NCI-H1092 treated with DMSO at 0.1 percent for 48 hours (cell line): ENCODE results near the gene SFXN5.
"Not testable (repeated sequence)": the region's sequence is repeated elsewhere in the genome, so short reads cannot be mapped to it uniquely, and the experiment has no call there.

Source experiments
- DNase-seq: peaks from one replicate; lab custom pipeline; 2025; lab: John Stamatoyannopoulos, UW

The SFXN5 gene

DNA sequence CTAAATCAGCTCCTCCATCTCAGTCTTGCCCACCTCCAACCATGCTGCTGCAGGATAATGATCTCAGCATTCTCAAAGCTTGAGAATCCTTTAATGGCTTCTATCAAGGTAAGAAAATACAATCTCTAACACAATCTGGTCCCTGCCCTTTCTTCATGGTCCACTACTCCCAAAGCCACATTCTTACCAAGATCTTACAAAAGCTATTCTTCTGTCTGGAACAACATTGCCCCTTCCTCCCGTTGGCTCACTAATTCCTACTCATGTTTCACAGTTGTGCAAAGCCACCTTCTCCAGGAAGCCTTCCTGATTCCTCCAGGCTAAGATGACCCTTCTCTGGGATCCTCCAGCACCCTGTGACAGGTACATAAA, 5.9 kb upstream of the SFXN5 start:
- no peak for DNase-seq

DNA sequence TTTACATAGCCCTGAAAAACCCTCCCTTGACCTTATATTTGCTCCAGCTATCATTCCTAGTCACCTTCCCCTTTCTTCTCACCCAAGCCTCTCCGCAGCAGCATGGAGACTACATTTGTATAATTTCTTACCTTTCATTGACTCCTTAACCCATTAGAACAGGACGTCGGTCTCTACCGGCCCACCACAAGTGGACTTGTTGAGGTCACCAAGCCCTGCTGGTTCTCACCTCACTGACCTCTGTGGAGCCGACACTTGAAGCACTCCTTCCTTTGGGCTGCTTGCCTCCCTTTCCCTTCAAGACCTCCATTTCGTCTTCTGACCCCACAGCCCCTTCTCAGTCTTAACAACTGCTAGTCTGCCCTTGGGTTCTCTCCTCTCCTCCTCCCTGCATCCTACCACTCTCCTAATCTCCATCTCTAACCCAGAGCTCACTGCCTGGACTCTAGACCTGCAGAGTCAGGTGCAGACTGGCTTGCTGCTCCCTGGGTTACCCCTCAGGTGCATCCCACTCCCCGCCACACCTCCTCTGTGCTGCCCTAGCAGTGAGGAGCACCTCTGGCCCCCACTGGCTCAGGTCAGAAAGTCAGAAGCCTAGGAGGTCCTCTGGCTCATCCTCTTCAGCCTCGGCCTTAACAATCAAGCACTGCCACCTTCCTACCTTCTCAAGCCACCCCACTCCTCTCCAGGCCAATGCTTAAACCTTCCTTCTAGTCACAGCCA, 5.3 kb upstream of the SFXN5 start:
- DNase-seq: no peak

DNA sequence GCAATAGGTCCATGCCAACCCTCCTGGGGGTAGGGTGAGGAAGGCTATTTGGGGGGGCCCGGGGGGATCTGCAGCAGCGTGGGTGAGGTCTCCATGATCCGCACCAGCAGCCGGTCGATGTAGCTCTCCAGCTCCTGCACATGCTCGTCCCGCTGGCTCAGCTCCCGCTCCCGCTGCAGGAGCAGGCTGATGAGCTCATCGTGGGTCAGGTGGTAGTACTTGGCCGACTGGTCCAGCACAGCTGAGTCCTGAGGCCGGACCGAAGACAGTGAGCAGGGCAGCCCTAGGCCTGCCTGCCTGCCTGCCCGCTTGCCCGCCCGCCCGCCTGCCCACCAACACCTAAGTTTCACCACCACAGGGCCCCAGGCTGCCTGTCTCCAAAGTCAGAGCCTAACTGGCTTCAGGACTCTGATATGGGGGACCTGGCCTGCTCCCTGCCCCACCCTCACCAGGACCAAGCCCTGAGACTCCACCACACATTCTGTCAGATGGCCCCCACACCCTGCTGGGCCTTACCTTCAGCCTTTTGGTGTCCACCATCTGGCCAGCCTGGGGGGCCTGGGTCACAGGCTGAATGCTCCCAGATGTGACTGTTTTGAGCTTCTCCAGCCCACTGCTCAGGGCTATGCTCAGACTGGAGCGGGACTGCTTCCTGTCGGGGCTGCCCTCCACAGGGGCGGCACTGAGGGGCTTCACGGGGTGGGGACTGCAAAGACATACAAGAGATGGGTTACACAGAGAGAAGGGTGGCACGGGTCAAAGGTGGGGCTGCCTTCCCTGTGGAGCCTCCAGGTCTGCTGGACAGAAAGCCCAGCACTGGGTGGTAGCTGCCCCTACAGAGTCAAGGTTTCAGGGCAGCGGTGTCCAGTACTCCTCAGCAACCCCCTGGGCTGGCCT, 4.2 kb upstream of the SFXN5 start:
- no peak for DNase-seq

DNA sequence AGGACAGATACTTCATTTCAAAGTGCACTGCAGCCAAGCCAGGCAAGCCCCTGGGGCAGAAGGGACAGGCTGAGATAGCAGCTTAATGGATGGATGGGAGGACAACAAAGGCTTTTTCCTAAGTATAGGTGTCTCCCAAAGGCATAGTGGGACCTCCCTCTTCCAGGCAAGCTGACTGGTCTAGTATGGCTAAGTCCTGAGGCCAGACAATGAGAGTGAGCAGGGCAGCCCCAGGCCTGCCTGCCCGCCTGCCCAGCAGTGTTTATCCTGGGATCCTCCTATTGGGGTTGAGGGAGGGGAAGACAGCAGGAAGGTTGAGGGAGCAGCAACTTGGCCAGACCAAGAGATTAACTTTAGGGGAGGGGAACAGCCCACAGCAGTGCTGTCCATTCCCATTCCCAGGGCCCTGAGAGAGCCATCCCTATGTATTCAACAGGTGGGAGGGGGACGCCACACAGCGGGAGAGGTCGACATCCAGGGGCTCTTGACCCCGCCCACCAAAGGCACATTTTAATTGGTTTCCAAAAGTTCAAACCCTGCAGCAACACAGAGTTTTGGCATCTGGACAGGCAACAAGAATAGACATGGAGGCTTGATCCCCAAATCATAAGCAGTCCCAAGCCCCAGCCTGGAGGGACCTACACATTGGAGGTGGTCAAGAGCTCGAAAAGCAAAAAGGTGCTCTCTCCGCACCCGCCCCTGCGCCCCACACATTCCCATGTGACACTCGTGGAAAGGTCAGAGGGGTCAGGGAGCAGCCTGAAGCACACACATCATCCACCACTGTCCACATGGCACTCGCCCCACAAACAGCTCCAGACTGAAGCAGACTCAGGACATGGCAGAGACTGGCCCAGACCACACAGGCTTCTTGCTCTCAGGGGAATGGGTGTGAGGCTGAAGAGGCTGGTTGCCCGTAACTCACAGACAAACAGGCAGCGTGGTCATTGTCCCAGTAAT, 2.9 kb upstream of the SFXN5 start:
- no peak for DNase-seq

DNA sequence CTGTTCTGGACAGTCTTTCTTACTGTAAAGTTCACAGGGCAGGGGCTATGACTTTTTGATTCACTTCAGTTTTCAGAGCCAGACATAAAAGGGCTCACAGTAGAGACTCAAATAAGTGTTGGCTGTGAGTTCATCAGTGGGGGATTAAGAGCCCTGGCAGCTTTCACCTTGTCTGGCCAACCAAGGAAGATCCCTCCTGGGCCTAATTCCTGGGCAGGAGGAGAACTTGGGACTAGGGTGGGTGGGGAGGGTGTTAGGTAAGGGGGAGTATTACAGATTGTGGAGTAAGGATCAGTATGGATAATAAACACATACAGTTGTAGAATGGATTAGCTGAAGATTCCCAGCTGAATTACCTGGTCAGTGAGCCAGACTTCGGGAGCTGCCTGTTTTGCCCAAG, 904 bp upstream of the SFXN5 start:
- no peak for DNase-seq

DNA sequence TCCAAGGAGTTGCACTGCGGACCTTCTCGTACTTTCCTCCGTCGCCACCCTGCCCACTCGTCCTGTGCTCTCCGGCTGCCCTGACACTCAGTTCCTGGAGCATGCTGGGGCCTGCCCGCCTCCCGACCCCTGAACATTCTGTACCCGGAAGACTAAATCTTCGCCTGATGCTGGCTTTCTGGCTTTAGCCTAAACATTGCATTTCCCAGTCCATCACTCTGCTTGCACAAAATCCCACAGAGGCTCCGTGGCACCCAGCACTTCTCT, 550 bp upstream of the SFXN5 start:
- DNase-seq: no peak

DNA sequence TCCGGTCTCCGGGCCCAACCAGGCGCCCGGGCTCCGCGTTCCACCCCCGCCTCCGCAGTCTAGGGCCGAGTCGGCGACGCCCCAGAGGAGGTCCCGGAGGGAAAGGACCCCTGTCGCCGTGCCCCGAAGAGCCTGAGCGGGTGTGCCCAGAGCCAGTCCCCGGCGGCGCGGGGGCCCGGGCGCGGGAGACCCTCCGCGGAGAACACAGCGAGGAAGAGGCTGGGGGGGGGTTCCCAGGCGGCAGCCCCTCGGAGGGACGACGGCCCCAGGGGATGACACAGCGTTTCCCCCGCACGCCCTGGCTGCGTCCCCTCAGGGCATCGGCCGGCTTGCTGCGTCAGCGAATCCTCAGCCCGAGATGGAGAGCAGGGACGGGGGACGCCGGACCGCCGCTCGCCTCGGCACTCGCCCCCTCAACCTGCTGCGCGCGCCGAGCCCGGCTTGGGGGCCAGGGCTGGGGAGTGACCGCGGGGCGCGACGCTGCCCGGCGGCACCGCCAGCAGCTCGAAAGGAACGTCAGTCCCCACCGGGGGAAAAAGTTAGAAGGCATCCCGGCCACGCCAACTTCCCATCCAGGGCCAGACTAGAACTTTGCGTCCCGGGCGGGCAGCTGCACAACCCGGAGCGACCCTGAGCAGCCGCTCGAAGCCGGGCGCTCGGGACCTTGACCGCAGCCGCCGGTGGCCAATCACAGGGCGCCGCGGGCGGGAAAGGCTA, 711 bp downstream of the SFXN5 start:
- no peak for DNase-seq

DNA sequence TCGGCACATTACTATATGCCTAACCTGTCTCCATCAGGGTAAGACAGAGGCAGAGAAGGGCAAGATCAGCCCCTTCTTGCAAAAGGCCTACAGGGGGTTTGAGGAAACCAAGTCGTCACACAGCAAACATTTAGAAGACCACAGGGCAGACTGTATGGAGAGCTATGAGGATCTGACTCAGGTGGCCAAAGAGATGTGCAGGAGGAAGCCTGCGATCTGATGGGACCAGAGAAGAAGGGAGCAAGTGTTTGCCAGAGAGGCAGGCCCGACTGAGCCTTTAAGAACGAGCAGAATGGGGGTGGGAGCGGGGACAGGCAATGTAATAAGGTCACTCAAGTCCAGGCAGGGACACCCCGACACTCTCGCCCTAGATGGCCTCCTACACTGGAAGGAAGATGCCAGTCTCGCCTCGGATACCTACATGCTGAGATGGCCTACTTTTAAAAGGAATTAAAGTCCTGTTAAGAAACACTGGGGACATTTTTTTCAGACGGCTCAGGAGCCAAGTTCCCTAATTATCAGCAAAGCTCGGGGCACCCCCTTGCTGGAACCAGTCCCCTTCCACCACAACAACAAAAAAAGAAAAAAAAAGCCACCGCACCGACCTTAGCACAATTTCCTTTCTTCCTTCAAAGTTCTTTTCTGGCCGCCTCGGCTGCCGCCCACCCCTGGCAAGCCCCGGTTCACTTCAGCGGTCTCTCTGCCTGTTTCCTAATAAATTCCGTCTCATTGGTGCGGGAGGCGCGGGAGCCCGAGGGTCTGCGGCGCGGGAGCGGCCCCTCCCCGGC, 1.5 kb downstream of the SFXN5 start:
- no peak for DNase-seq

DNA sequence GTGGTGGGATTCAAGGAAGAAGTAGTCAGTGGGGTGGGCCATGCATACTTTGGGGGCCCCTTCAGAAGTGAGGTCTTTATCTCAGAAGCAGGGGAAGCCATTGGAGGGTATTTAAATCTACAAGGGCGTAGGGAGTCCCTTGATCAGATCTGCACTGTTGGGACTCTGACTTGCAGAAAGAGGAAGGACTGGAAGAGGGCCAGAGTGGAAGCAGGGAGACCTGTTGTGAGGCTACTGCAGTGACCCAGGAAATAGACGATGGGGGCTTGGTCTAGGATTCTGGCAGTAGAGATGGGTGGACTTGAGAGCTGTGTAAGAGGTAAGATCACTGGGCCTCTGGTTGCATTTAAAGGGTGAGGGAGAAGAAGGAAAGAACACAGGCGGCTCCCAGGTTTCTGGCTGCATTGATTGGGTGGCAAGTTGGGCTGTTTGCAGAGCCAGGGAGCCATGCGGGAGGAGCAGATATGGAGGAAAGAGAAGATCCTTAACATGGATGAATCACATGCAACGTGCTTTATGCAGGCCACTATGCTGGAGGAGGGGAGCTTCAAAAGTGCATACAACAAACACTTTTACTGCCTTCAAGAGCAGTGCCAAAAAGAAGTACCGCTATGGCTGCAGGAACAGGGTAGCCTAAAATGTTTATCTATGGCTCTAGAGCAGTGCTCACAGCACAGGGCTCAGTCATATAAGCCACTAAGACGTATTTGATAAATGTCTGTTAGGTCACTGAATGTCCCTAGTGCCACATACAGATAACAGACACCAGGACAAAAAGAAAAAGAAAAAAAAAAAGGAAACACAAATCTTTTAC, 2.3 kb downstream of the SFXN5 start:
- DNase-seq: no peak

DNA sequence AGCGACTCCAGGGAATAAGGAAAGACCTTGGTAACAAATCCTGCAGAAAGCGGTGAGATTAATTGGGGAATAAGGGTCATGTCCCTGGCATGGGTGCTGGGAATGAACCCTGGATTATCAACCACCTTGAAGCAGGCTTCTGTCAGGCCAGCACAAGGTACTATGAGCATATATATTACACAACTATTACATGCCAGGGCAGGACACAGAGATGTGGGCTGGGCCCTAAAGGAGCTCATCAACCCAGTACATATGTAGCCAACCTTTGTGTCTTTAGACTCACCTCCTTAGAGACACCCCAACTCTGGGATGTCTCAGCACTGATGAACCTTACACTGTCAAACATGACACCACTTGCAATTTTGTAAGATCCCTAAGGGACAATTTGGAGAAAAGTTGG, 3.4 kb downstream of the SFXN5 start:
- no peak for DNase-seq

DNA sequence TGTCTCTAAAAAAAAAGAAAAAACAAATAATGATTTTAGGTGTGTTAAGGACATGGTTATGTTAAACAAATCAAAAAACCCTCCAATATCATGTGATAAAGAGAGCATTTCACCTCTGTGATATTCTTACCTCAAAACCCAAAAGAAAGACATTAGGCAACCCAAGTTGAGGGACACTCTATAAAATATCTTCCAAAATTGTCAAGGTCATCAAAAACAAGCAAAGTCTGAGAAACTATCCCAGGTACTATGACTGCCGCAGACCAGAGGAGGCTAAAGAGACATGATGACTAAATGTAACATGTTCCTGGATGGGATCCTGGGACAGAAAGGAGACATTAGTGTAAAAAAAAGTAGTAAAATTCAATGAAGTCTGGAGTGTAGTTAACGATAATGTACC, 4.5 kb downstream of the SFXN5 start:
- DNase-seq: no peak

DNA sequence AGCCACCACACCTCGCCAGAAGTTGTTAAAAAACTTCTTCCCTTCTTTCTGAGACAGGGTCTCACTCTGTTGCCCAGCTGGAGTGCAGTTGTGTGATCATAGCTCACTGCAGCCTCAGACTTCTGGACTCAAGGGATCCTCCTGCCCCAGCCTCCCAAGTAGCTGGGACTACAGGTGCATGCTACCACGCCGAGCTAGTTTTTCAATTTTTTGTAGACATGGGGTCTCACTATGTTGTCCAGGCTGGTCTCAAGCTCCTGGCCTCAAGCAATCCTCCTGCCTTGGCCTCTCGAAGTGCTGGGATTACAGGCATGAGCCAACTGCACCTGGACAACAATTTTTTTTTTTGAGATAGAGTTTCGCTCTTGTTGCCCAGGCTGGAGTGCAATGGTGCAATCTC, 6.4 kb downstream of the SFXN5 start:
- not testable (repeated sequence) for DNase-seq

DNA sequence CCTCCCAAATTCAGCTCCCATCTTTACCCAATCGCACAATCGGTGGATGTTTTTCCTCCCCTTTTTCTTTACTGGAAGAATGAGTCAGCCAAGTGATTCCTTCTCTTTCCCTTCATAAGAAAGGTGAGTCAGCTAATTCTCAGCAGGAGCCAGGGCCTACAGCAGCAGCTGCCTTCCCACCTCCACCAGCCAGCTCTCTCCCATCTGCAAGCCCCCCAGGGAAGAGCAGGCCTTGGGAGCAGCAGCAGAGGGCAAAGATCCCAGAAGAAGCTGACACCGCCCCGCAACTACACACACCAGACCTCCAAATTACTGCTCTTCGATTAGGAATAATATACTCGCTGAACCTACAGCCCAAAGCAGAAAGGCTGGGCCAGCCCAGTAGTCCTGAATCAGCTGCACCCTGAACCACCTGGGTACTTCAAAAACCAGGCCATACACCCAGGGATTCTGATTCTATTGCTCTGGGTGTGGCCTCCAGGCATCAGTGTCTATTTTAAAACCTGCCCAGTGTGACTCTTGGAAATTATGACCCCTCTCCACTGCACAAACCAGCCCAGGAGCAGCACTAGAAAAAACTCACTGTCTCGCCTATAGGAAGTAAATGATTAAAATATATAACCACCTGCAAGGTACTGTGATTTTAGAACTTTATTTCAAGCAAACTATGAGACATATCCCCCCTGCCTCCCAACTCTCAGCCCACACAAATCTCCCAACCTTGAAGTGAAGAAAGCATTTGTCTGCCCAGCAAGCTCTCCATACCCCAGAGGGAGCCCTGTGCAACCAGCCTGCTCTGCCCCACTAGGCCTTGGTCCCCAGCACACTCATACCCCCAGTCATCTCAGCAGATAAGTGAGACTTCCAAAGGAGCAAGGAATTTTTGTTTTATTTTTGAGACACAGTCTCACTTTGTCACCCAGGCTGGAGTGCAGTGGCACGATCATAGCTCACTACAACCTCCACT, 7.3 kb downstream of the SFXN5 start:
- DNase-seq: no peak

DNA sequence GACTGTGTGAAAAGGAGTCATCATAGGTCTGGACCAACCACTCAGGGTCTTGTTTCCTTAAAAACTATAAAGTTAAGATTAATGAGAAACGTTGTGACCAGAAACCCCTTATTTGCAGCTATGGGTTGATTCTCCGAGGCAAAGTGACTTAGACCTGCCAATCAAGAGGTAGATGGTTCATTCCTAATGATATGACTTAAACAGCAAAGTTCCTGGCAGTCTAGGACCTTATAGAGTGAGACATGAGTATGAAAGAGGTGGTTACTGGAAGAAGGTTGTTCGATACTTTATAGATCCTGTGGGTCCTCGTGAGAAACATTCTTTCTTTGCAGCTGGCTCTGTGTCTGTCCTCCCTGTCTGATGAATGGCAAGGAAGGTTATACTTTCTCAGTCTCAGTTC, 8.0 kb downstream of the SFXN5 start:
- DNase-seq: no peak

DNA sequence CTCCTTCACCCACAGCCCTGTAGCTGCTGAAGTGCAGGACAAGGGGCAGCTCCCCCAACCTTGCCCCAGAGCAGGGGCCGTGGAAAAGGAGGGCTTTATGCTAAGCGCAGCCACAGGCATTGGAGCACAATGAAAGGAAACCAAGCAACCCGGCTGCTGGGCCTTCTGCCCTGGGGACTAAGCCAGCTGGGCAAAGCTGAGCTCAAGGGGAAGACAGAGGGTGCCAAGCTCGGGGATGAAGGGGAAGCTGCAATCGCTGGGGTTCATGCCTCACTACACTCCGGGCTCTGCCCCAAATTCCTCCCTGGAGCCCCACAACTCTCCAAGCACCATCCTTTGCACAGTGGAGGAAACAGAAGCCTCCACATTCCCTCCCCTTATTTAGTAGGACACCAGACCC, 12.4 kb downstream of the SFXN5 start:
- DNase-seq: no peak

DNA sequence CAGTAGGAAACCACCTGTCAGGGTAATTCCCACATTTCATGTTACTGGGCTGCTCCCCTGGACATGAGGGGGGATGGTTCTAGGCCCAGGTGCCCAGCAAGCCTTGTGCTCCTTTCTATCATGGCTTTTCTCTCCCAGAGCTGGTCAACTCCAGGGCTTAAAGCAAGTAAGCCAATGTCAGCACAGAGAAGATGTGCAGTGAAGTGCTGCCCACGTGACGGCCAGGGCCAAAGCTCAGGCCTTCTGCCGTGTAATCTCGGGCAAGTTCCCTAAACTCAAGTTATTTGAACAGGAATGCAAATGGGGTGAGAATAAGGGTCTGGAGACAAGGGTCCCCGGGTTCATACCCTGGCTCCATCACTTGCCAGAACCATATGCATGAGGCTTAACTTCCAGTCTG, 16.5 kb downstream of the SFXN5 start:
- DNase-seq: no peak

DNA sequence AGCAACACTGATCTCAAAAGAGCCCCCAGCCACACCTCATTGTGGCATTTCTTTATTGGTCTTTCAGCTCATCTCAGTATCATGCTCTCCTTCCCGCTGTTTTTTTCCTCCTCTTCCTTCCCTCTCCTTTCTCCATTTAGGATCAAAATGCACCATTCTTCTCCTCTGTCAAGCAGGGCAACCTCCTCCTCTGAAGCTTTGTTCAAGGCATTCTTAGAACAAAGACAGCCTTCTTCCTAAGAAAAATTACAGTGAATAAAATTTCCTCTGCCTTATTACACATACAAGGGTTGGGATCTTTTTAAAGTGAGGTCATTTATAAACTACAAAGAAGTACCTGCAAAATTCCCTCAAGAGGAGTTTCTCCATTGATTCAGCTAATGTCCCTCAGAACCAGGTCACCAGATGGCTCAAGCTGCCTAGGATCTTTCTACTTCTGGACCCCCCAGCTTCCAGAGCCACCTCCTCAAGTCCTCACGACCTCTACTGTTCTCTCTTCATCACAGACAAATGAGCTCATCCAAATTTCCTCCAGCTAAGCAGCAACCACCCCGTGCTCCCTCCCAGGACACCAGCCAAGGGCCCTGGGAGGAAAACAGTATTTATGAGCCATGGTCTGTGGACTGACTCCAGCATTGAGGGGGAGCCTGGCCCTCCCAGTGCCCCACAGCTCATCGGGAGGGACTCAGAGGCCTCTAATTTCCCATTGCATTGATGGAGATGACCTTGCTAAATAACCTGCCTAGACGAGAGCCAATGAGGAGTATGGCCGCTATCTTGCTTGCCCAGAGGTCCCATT, 18.0 kb downstream of the SFXN5 start:
- no peak for DNase-seq

DNA sequence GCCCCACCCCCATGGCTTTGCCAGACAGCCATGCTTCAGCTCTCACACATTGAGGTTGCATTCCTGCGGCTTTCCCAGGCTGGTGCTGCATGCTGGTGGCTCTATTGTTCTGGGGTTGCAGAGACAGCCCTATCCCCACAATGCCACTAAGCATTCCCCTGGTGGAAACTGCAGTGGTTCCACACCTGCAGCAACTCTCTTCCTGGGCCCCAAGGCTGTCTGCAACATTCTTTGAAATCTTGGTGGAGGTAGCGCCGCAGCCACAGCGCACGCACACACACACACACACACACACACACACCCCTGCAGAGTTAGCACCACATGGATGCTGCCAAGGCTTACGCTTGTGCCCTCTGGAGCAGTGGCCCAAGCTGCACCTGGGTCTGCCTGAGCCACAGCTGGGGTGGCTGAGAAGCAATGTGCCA, 21.4 kb downstream of the SFXN5 start:
- no peak for DNase-seq
